ENCODE data around the gene COL8A2.

Gene COL8A2

GRCh38 chr1:36083635-36084496 lies 41.2 kb downstream of the COL8A2 start, which contains the start of gene TEKT2:
Gene TEKT2, plus strand, starts transcription at chr1:36084094. Its CDS starts 828 bp downstream, at chr1:36084922.
- Histone ChIP-seq H2AFZ (ENCODE audit: low read length) (no peak within 1 kb of the TSS), H3K9me3 (ENCODE audit: insufficient read depth, low read depth, low read length) (no peaks in the 10 kb centered on the region), H3K79me2 (ENCODE audit: insufficient read depth, low read length) (peaks cover 1% of the 10 kb centered on the region; the same call in 1 of the 2 replicates), H3K4me3 (ENCODE audit: low read length, poor library complexity, severe bottlenecking) (no peak within 1 kb of the TSS), H3K9me2 (replicated peaks; ENCODE audit: low read depth, low read length) (no peaks in the 10 kb centered on the region), H3K36me3 (ENCODE audit: insufficient read depth, low read length) (no peaks in the 10 kb centered on the region), H3F3A (ENCODE audit: low read depth) (no peaks in the 10 kb centered on the region), H4K20me1 (ENCODE audit: insufficient read depth, low read length, poor library complexity, severe bottlenecking) (no peaks in the 10 kb centered on the region), H3K27me3 (ENCODE audit: insufficient read depth, low read length, poor library complexity, severe bottlenecking) (no peaks in the 10 kb centered on the region), H3K4me2 (ENCODE audit: low read depth, low read length, poor library complexity, severe bottlenecking) (no peak within 1 kb of the TSS), H3K9ac (ENCODE audit: low read depth, low read length, poor library complexity, severe bottlenecking) (no peak within 1 kb of the TSS), H3K4me1 (ENCODE audit: insufficient read depth, low read length, poor library complexity, severe bottlenecking) (peaks cover 4% of the 10 kb centered on the region)
- TF ChIP-seq EZH2phosphoT487 (IDR thresholded peaks at IDR 0.05; ENCODE audit: borderline replicate concordance) (no peak), CTCF (conservative IDR thresholded peaks at IDR 0.05; ENCODE audit: low read length) (no peak)

- Histone ChIP-seq H3F3A (ENCODE audit: low read depth) (no peaks in the 10 kb centered on the region), H3K79me2 (ENCODE audit: insufficient read depth, low read length) (no peaks in the 10 kb centered on the region), H3K9ac (ENCODE audit: low read depth, low read length, poor library complexity, severe bottlenecking) (no peak overlapping the region), H3K4me1 (ENCODE audit: insufficient read depth, low read length, poor library complexity, severe bottlenecking) (peaks cover 1% of the 10 kb centered on the region), H3K36me3 (ENCODE audit: insufficient read depth, low read length) (no peaks in the 10 kb centered on the region), H3K4me3 (ENCODE audit: low read length, poor library complexity, severe bottlenecking) (no peak overlapping the region), H2AFZ (ENCODE audit: low read length) (no peak overlapping the region), H3K9me2 (replicated peaks; ENCODE audit: low read depth, low read length) (no peaks in the 10 kb centered on the region), H4K20me1 (ENCODE audit: insufficient read depth, low read length, poor library complexity, severe bottlenecking) (no peaks in the 10 kb centered on the region), H3K4me2 (ENCODE audit: low read depth, low read length, poor library complexity, severe bottlenecking) (no peak overlapping the region), H3K9me3 (ENCODE audit: insufficient read depth, low read depth, low read length) (no peaks in the 10 kb centered on the region), H3K27me3 (ENCODE audit: insufficient read depth, low read length, poor library complexity, severe bottlenecking) (no peaks in the 10 kb centered on the region)
- no peak for TF ChIP-seq CTCF (conservative IDR thresholded peaks at IDR 0.05; ENCODE audit: low read length)
- no peak for TF ChIP-seq EZH2phosphoT487 (IDR thresholded peaks at IDR 0.05; ENCODE audit: borderline replicate concordance)
These were observed 41.8 kb downstream of the COL8A2 start for GRCh38 chr1:36083219-36083618.

GRCh38 chr1:36081926-36082485 lies 43.0 kb downstream of the COL8A2 start:
- Histone ChIP-seq H4K20me1 (ENCODE audit: insufficient read depth, low read length, poor library complexity, severe bottlenecking) (no peaks in the 10 kb centered on the region), H3K9ac (ENCODE audit: low read depth, low read length, poor library complexity, severe bottlenecking) (no peak overlapping the region), H3K9me2 (replicated peaks; ENCODE audit: low read depth, low read length) (no peaks in the 10 kb centered on the region), H3K9me3 (ENCODE audit: insufficient read depth, low read depth, low read length) (no peaks in the 10 kb centered on the region), H3K27me3 (ENCODE audit: insufficient read depth, low read length, poor library complexity, severe bottlenecking) (no peaks in the 10 kb centered on the region), H3K79me2 (ENCODE audit: insufficient read depth, low read length) (no peaks in the 10 kb centered on the region), H3K4me1 (ENCODE audit: insufficient read depth, low read length, poor library complexity, severe bottlenecking) (no peaks in the 10 kb centered on the region), H3K4me3 (ENCODE audit: low read length, poor library complexity, severe bottlenecking) (no peak overlapping the region), H3K4me2 (ENCODE audit: low read depth, low read length, poor library complexity, severe bottlenecking) (no peak overlapping the region), H3K36me3 (ENCODE audit: insufficient read depth, low read length) (no peaks in the 10 kb centered on the region), H2AFZ (ENCODE audit: low read length) (no peak overlapping the region), H3F3A (ENCODE audit: low read depth) (no peaks in the 10 kb centered on the region)
- no peak for TF ChIP-seq CTCF (conservative IDR thresholded peaks at IDR 0.05; ENCODE audit: low read length)
- no peak for TF ChIP-seq EZH2phosphoT487 (IDR thresholded peaks at IDR 0.05; ENCODE audit: borderline replicate concordance)
